ENCODE measurements around the gene GGCX.

Gene GGCX

DNA sequence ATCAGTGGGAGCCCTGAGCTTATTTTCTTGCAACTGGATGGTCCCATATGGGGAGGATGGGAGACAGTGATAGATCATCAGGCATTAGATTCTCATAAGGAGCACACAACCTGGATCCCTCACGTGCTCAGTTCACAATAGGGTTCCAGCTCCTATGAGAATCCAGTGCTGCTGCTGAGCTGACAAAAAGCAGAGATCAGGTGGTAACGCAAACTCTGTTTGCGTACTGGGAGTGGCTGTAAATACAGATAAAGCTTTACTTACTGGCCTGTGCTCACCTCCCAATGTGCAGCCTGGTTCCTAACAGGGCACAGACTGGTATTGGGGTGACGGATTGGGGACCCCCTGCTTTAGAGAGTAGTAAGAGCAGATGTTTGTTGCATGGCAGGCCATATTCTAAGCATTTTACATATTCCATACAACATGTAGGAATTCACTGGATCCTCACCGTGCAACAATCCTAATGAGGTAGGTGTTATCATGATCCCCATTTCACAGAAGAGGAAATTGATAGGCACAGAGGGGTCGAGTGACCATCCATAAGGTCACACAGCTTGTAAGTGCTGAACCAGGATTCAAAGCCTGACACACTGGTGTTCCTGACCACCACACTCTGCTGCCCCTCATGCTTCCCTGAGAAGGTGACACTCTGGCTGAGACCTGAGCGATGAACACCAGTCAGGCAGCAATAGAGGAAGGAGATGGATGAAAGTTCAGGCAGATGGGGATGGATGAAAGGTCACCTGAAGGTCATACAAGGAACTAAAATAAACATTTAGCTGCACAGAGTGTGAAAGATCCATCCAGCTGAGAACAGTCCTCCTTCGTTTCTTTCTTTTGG is 38.0 kb downstream of the GGCX start:
- DNase-seq: no peak
- peaks cover 46% of the 10 kb centered on the region for H3K4me1 Mint-ChIP-seq
- H3K4me3 Mint-ChIP-seq: peak overlapping the region; percentile 51
- TF ChIP-seq, protein P1, sequence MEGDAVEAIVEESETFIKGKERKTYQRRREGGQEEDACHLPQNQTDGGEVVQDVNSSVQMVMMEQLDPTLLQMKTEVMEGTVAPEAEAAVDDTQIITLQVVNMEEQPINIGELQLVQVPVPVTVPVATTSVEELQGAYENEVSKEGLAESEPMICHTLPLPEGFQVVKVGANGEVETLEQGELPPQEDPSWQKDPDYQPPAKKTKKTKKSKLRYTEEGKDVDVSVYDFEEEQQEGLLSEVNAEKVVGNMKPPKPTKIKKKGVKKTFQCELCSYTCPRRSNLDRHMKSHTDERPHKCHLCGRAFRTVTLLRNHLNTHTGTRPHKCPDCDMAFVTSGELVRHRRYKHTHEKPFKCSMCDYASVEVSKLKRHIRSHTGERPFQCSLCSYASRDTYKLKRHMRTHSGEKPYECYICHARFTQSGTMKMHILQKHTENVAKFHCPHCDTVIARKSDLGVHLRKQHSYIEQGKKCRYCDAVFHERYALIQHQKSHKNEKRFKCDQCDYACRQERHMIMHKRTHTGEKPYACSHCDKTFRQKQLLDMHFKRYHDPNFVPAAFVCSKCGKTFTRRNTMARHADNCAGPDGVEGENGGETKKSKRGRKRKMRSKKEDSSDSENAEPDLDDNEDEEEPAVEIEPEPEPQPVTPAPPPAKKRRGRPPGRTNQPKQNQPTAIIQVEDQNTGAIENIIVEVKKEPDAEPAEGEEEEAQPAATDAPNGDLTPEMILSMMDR (IDR thresholded peaks at IDR 0.05): no peak
- H3K27me3 Mint-ChIP-seq (ENCODE audit: low read depth, poor library complexity): peaks cover 6% of the 10 kb centered on the region
- H3K9me3 Mint-ChIP-seq: no peaks in the 10 kb centered on the region
- H3K36me3 Mint-ChIP-seq (ENCODE audit: low read depth): no peaks in the 10 kb centered on the region
- peak overlapping the region; percentile 93 for H3K27ac Mint-ChIP-seq

DNA sequence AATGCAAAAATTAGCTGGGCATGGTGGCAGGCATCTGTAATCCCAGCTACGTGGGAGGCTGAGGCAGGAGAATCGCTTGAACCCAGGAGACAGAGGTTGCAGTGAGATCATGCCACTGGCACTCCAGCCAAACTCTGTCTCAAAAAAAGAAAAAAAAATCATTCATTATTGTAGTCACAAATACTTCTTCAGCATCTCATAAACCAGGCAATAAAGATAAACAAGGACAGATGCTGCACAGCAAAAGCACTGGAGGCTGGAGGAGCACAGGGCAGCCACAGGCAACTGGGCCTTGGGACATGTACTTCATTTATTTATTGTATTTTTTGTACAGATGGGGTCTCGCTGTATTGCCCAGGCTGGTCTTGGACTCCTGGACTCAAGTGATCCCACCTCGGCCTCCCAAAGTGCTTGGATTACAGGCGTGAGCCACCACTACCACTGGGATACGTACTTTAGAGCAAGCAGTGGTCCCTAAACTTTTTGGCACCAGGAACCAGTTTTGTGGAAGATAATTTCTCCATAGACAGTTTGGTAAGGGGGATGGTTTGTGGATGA is 39.1 kb downstream of the GGCX start:
- no peak overlapping the region for H3K27ac Mint-ChIP-seq
- H3K4me3 Mint-ChIP-seq: no peak overlapping the region
- H3K27me3 Mint-ChIP-seq (ENCODE audit: low read depth, poor library complexity): peaks cover 7% of the 10 kb centered on the region
- H3K9me3 Mint-ChIP-seq: no peaks in the 10 kb centered on the region
- H3K36me3 Mint-ChIP-seq (ENCODE audit: low read depth): no peaks in the 10 kb centered on the region
- DNase-seq: no peak
- peaks cover 46% of the 10 kb centered on the region for H3K4me1 Mint-ChIP-seq
- TF ChIP-seq, protein P1 (IDR thresholded peaks at IDR 0.05): no peak

- peaks cover 9% of the 10 kb centered on the region for H3K4me1 Mint-ChIP-seq
- peak overlapping the region; percentile 17 for H3K27ac Mint-ChIP-seq
- TF ChIP-seq, protein P1 (IDR thresholded peaks at IDR 0.05): no peak
- H3K9me3 Mint-ChIP-seq: no peaks in the 10 kb centered on the region
- DNase-seq: no peak
- peaks cover 5% of the 10 kb centered on the region for H3K27me3 Mint-ChIP-seq (ENCODE audit: low read depth, poor library complexity)
- H3K36me3 Mint-ChIP-seq (ENCODE audit: low read depth): no peaks in the 10 kb centered on the region
- H3K4me3 Mint-ChIP-seq: no peak overlapping the region
Measured at GRCh38 chr2:85516653-85517389, 44.5 kb downstream of the GGCX start.

- H3K27ac Mint-ChIP-seq: no peak overlapping the region
- H3K9me3 Mint-ChIP-seq: peaks cover 5% of the 10 kb centered on the region
- H3K4me1 Mint-ChIP-seq: peaks cover 9% of the 10 kb centered on the region
- no peak overlapping the region for H3K4me3 Mint-ChIP-seq
- no peak for DNase-seq
- H3K36me3 Mint-ChIP-seq (ENCODE audit: low read depth): no peaks in the 10 kb centered on the region
- peaks cover 7% of the 10 kb centered on the region for H3K27me3 Mint-ChIP-seq (ENCODE audit: low read depth, poor library complexity)
- TF ChIP-seq, protein P1 (IDR thresholded peaks at IDR 0.05): no peak
Measured at GRCh38 chr2:85514323-85514722, 47.0 kb downstream of the GGCX start.

DNA sequence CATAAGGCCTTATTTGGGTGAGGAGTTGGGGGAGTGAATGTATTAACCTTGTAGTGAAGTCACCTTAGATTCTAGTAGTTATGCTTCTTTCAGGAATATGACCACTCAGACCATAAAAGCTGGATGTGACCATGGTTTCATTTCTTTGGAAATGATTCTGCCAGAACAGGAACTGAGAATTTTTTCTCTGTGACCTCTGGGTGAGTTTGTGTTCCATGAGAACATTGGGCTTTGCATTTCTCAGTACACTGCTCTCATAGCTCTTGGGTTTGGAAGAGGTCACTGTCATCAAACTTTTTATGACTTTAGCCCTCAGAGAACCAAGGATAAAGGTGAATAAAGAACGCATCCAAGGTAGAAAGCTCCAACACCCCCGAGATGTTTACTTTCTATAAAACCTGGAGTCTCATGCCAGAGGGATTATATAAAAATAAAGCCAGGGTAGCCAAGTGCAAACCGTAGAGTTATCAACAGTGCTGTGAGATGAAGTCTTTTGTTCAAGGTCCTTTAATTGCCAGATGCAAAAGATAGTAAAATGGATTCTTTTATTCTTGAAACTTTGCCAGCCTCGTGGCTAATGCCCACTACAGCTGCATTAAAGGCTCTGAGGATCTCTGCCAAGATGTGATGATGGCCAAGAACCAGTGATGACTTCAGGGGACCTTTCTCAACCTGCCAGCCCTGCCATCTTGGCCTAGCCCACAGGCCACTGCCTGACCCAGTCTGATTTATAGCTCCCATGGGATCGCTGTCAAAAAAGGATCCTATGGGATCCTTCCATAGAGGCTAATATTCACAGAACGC is 50.1 kb downstream of the GGCX start:
- Mint-ChIP-seq H3K4me3 (no peak overlapping the region), H3K4me1 (peaks cover 2% of the 10 kb centered on the region), H3K27me3 (ENCODE audit: low read depth, poor library complexity) (peaks cover 2% of the 10 kb centered on the region), H3K36me3 (ENCODE audit: low read depth) (no peaks in the 10 kb centered on the region), H3K9me3 (peaks cover 5% of the 10 kb centered on the region), H3K27ac (no peak overlapping the region)
- DNase-seq: no peak
- TF ChIP-seq, protein P1 (IDR thresholded peaks at IDR 0.05): no peak
